SK-N-SH (cell line): ENCODE data around the gene WDR81.

Source experiments
- FOXJ3 ChIP-seq: sonication (generic); formaldehyde crosslinking; IDR thresholded peaks from 2 replicates; pipeline ENCODE4 v1.5.1; 2020; ENCODE audit warnings: mild to moderate bottlenecking, missing genetic modification reagents
- RAD21 ChIP-seq: IDR thresholded peaks from 2 replicates; pipeline ENCODE4 v1.6.1; 2012; ENCODE audit warnings: mild to moderate bottlenecking, low read length

GRCh38 chr17:1753767-1754429 is 29.4 kb downstream of the WDR81 start:
- TF ChIP-seq RAD21 (no peak), FOXJ3 (CRISPR knock-in tag) (no peak)
